Choroid plexus epithelial cell (primary cell): Measurements from ENCODE around the gene ENOPH1.
A peak's percentile ranks its signal among the peaks of the same experiment; 100 is the strongest.

Source experiments
- DNase-seq: peaks from one replicate; pipeline ENCODE4 v3.0.0-alpha.2; 2010; ENCODE audit warnings: low read depth
- H3K4me3 ChIP-seq: 2 replicates; pipeline ENCODE4 v1.5.1; 2011; ENCODE audit warnings: low read depth, mild to moderate bottlenecking, control low read depth, low read length, moderate library complexity
- TF ChIP-seq, protein P1 (sequence below): conservative IDR thresholded peaks from 2 replicates; pipeline ENCODE4 v1.5.1; 2011; ENCODE audit warnings: low read depth, mild to moderate bottlenecking, control low read depth, inconsistent platforms, low read length, moderate library complexity

The ENOPH1 gene

DNA sequence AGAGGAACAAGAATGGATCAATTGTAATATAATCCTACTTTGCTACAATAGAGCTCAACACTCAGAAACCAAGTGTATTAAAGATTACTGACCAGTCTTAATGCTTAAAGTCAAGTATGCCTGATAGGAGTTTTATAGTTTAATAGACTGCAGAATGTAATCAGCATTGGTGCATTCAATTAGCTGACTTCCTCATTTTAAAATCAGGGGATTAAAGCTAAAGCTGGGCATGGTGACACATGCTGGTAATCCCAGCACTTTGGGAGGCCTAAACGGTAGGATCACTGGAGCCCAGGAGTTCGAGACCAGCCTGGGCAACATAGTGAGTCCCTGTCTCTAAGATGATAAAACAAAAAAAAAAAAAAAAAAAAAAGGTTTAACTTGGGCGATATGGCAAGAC, 10.9 kb upstream of the ENOPH1 start:
- H3K4me3 ChIP-seq: no peak overlapping the region
- DNase-seq: no peak
- TF ChIP-seq, protein P1, sequence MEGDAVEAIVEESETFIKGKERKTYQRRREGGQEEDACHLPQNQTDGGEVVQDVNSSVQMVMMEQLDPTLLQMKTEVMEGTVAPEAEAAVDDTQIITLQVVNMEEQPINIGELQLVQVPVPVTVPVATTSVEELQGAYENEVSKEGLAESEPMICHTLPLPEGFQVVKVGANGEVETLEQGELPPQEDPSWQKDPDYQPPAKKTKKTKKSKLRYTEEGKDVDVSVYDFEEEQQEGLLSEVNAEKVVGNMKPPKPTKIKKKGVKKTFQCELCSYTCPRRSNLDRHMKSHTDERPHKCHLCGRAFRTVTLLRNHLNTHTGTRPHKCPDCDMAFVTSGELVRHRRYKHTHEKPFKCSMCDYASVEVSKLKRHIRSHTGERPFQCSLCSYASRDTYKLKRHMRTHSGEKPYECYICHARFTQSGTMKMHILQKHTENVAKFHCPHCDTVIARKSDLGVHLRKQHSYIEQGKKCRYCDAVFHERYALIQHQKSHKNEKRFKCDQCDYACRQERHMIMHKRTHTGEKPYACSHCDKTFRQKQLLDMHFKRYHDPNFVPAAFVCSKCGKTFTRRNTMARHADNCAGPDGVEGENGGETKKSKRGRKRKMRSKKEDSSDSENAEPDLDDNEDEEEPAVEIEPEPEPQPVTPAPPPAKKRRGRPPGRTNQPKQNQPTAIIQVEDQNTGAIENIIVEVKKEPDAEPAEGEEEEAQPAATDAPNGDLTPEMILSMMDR: no peak

DNA sequence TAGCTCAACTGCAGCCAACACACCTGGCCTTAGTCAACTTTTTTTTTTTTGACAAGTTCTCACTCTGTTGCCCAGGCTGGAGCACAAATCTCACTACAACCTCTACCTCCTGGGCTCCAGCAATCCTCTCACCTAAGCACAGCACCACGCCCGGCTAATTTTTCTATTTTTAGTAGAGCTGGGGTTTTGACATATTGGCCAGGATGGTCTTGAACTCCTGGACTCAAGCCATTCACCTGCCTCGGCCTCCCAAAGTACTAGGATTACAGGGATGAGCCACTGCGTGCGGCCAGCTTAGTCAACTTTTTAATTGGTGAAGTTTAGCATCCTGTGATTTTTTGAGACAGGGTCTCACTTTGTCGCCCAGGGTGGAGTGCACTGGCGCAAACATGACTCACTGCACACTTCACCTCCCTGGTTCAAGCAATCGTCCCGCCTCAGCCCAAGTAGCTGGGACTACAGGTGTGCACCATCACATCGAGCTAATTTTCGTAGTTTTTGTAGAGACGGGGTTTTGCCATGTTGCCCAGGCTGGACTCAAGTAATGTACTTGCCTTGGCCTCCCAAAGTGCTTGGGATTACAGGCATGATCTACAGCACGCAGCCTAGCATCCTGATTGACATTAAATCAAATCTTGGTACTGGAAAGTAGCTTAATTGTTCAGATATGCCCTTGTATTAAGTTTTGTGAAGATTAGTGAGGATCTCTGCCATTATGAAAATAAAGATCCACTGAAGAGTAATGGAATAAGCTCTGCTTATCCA, 8.4 kb upstream of the ENOPH1 start:
- TF ChIP-seq, protein P1: no peak
- H3K4me3 ChIP-seq: no peak overlapping the region
- DNase-seq: no peak

DNA sequence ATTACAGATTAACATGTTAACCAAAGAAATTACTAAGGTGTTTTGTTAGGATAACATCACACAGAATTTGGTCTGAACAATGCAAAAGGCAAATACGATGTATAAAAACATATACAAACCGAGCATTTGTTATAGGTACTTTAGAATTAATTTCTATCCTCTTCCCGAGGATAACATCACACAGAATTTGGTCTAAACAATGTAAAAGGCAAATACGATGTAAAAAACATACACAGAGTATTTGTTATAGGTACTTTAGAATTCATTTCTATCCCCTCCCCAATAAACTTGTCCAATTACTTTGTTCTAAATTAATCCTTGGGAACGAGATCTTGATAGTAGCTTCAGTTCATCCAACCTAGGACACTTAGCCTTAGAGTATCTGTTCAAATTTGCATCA, 7.8 kb upstream of the ENOPH1 start:
- TF ChIP-seq, protein P1: no peak
- DNase-seq: no peak
- H3K4me3 ChIP-seq: no peak overlapping the region

DNA sequence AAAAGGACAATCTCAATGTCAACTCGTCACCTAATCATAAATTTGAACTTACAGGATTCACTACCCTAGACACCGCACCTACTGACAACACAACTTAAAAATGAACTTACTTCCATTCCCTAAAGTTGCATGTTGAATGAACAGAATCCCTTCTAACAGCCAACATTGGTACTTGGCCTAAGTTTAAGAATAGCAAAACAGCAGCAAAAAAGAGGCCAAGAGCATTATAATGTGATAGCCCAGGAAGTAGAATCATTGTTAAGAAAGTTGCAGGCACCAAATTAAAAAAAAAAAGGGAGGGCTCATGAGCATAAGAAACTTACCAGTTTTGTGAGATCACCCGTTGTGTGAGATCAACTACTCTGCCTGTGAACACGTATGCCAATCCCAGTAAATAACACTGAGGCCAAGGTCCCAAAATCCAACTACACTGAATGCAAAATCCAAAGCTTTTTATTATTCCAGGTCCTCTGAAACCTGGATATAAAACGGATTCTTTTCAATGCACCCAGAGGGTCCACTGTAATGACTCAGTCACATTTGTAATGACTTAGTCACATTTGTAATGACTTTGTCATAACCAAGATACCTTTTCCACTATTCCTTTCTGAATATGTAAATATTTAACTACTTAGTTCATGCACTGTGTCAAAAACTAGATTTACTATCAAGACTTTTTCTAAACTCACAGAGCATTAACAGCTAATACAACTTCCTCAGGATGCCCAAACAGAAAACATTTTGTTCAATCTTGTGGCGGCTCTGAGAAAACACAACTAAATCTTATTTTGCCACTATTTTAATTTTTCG, 6.9 kb upstream of the ENOPH1 start:
- TF ChIP-seq, protein P1: no peak
- DNase-seq: no peak

DNA sequence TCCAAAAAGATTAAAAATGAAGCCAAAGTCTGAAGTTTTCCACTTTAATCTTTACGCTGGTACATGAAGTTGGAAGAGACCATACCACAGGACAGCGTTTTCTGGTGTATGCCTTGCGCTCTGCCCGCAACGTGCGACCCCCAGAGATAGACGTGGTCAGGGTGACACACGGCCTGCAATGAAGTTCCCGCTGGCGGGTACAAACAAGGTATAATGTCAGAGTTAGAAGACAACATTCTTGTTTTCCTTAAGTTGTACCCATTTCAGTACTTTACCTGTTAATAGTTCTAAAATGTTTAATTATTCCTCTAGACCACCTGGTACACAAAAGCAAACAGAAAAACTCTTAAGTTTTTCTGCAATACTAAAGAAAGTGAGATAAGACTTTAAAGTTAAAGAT, 4.9 kb upstream of the ENOPH1 start:
- no peak for DNase-seq

More for the DNA sequence above, 6.9 kb upstream of the ENOPH1 start:
- no peak overlapping the region for H3K4me3 ChIP-seq

DNA sequence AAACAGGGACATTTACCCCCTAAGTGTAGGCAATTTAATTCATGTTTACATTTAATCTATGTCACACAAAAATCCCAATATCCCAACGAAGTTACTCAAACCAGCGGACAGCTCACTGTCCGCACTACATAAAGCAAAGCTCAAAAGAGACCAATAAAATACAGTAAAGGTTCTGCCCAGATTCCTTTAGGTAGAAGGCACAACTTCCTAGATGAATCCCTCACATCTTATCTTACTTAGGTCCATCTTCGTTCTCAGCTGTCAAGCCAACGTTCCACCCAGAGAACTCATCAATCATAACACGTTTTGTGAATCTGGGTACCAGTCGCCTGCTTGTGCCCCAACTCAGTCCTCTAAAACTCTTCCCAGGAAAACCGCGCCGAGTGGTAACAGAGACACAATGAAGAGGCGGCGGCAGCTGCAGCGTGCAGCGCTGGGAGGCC, 1.8 kb upstream of the ENOPH1 start:
- H3K4me3 ChIP-seq: peak overlapping the region; percentile 98
- TF ChIP-seq, protein P1: no peak
- no peak for DNase-seq

More for the DNA sequence above, 4.9 kb upstream of the ENOPH1 start:
- TF ChIP-seq, protein P1: no peak
- H3K4me3 ChIP-seq: no peak overlapping the region
